K562 (cell line): ENCODE measurements around the gene CSNK1G1. TPM values are rescaled to one million over a fixed set of nuclear protein-coding genes. Genes with fewer than 3 reads are reported as not detected.

ENCODE experiments used
- C11orf30 ChIP-seq: fragments of 450-650 bp; IDR thresholded peaks from 2 replicates; pipeline ENCODE4 v1.6.1; 2016; ENCODE audit warnings: low read depth, mild to moderate bottlenecking
- CEBPB ChIP-seq: fragments of 450-650 bp; IDR thresholded peaks from 2 replicates; pipeline ENCODE4 v1.6.1; 2016; ENCODE audit warnings: missing genetic modification characterization, missing compliant biosample characterization
- CREM ChIP-seq: IDR thresholded peaks from 2 replicates; pipeline ENCODE4 v1.6.1; 2014; ENCODE audit warnings: antibody characterized with exemption, low read depth
- CSDE1 ChIP-seq, 2 experiments: fragments of 450-650 bp; IDR thresholded peaks; 2 replicates each; pipeline ENCODE4 v1.6.1; 2016; ENCODE audit warnings: mild to moderate bottlenecking in 1 of 2
- CXXC5 ChIP-seq: fragments of 250-450 bp; sonication (Bioruptor Pico); IDR thresholded peaks from 2 replicates; pipeline ENCODE4 v1.8.0; 2022; ENCODE audit warnings: inconsistent platforms, mild to moderate bottlenecking, moderate library complexity
- GABPA ChIP-seq: fragments of 200-800 bp; sonication (Bioruptor generic); conservative IDR thresholded peaks from 2 replicates; pipeline ENCODE4 v1.6.1; 2016; ENCODE audit warnings: low read depth, missing genetic modification characterization, missing compliant biosample characterization
- GTF2A2 ChIP-seq: IDR thresholded peaks from 2 replicates; pipeline ENCODE4 v1.6.1; 2016; ENCODE audit warnings: mild to moderate bottlenecking, missing genetic modification characterization, missing compliant biosample characterization
- KDM1A ChIP-seq, 2 experiments: fragments of 450-650 bp; IDR thresholded peaks; 2 replicates each; pipeline ENCODE4 v1.6.1; 2016; ENCODE audit warnings: mild to moderate bottlenecking in 2 of 2
- MCM5 ChIP-seq: fragments of 450-650 bp; IDR thresholded peaks from 2 replicates; pipeline ENCODE4 v1.6.1; 2016; ENCODE audit warnings: low read depth
- RHOXF2B ChIP-seq: fragments of 250-450 bp; sonication (Bioruptor Pico); conservative IDR thresholded peaks from 2 replicates; pipeline ENCODE4 v1.5.1; 2021
- TEAD4 ChIP-seq, 2 experiments: sonication (generic) in 1 of 2; formaldehyde crosslinking in 1 of 2; IDR thresholded peaks; 2 replicates each; pipeline versions ENCODE4 v1.6.1 to v1.8.0; 2012 to 2022; ENCODE audit warnings: borderline replicate concordance in 1 of 2, inconsistent platforms in 1 of 2, low read length in 1 of 2, mild to moderate bottlenecking in 1 of 2, missing genetic modification reagents in 1 of 2
- TOE1 ChIP-seq, 2 experiments: fragments of 450-650 bp in 1 of 2; sonication (generic) in 1 of 2; formaldehyde crosslinking in 1 of 2; IDR thresholded peaks; 2 replicates each; pipeline versions ENCODE4 v1.7.1 to v1.8.0; 2016 to 2022; ENCODE audit warnings: borderline replicate concordance in 2 of 2, mild to moderate bottlenecking in 2 of 2, antibody characterized with exemption in 1 of 2, inconsistent platforms in 1 of 2, low read depth in 1 of 2, missing genetic modification reagents in 1 of 2, moderate library complexity in 1 of 2
- ZBTB43 ChIP-seq: sonication (generic); formaldehyde crosslinking; IDR thresholded peaks from 2 replicates; pipeline ENCODE4 v1.8.0; 2023; ENCODE audit warnings: mild to moderate bottlenecking, missing genetic modification reagents
- ZC3H11A ChIP-seq: IDR thresholded peaks from 2 replicates; pipeline ENCODE4 v1.6.1; 2012; ENCODE audit warnings: low read depth, low read length, improper control_type of control experiment
- ZNF175 ChIP-seq: fragments of 200-800 bp; sonication (Bioruptor generic); IDR thresholded peaks from 2 replicates; pipeline ENCODE4 v1.6.1; 2016; ENCODE audit warnings: low read depth, mild to moderate bottlenecking, missing genetic modification characterization, missing compliant biosample characterization
- ZNF184 ChIP-seq: sonication (generic); formaldehyde crosslinking; IDR thresholded peaks from 2 replicates; pipeline ENCODE4 v1.5.0; 2020; ENCODE audit warnings: missing genetic modification reagents
- ZNF224 ChIP-seq: sonication (generic); formaldehyde crosslinking; IDR thresholded peaks from 2 replicates; pipeline ENCODE4 v1.8.0; 2022; ENCODE audit warnings: mild to moderate bottlenecking, missing genetic modification reagents
- ZNF778 ChIP-seq: fragments of 450-650 bp; formaldehyde crosslinking; IDR thresholded peaks from 2 replicates; pipeline ENCODE4 v1.4.0; 2020; ENCODE audit warnings: mild to moderate bottlenecking, moderate library complexity
- polyA plus RNA-seq, 8 experiments: library from polyadenylated mRNA; depleted of rRNA in 4 of 8; stranded (reverse) in 5 of 8; unstranded in 3 of 8; fragments of >200 nt; fragmentation: Nextera tagmentation in 2 of 8; fragmentation: Illumina TruSeq in 1 of 8; extraction: Ambion mirVana in 2 of 8; extraction: Trizol in 1 of 8; gene quantifications; 2 replicates each; pipeline versions ENCODE4 v1.2.1 to v1.2.3, GENCODE V29; 2011 to 2014; ENCODE audit warnings: inconsistent platforms in 1 of 8, missing spikeins in 1 of 8
- total RNA-seq, 7 experiments: library from RNA; depleted of rRNA in 6 of 7; stranded (reverse); fragments of >200 nt in 6 of 7; fragmentation: Illumina TruSeq in 2 of 7; extraction: Trizol in 2 of 7; gene quantifications; 2 replicates each; pipeline versions ENCODE4 v1.2.1 to v1.2.3, GENCODE V29; 2011 to 2021; ENCODE audit warnings: low replicate concordance in 1 of 7
- TF ChIP-seq, protein P1 (sequence below): fragments of 250-450 bp; sonication (Bioruptor Pico); IDR thresholded peaks from 2 replicates; pipeline ENCODE4 v1.4.0; 2020; ENCODE audit warnings: mild to moderate bottlenecking
- TF ChIP-seq, protein P2 (sequence below): fragments of 250-450 bp; sonication (Bioruptor Pico); IDR thresholded peaks from 2 replicates; pipeline ENCODE4 v1.5.0; 2021
- TF ChIP-seq, protein P3 (sequence below): fragments of 250-450 bp; sonication (Bioruptor Pico); IDR thresholded peaks from 2 replicates; pipeline ENCODE4 v1.5.1; 2021; ENCODE audit warnings: mild to moderate bottlenecking
- TF ChIP-seq, protein P4 (sequence below): fragments of 250-450 bp; sonication (Bioruptor Pico); IDR thresholded peaks from 2 replicates; pipeline ENCODE4 v1.8.0; 2021; ENCODE audit warnings: borderline replicate concordance, mild to moderate bottlenecking, moderate library complexity; ENCODE audit not compliant: poor library complexity, severe bottlenecking

Gene CSNK1G1
- total and polyA plus RNA-seq, 9 of the 15 experiments (the other 6 are each of a cell fraction or from before 2014, with no cell fraction given), result 4.5 to 18.5 (median 9.5) TPM

DNA sequence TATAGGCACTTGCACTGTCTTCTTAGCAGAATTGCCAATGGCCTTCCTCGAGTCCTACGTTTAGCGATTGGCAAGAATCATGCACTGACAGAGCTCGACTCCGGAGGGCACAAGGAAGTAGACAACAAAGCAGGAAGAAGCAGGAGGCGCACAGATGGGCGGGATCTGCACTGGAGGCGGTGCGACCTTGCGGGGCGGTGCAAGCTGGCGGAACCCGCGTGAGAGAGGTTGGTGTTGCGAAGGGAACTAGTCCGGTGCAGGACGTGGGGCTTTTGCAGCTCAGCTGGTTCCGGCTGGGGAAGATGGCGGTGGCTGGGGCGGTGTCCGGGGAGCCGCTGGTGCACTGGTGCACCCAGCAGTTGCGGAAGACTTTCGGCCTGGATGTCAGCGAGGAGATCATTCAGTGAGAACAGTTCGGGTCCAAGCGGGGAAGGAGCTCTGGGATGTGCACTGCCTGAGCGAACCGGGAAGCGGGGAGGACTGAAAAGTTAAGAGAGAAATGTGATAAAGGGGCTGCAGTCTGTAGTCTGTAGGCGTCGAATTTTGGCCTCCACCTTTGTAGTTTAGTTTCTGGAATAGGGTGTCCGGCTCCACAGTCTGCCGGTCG lies 31.7 kb upstream of the CSNK1G1 start, which contains the start of gene TRIP4 (continued):
- peak; percentile 97 for TF ChIP-seq ZC3H11A
- no peak; a peak in 1 of 4 replicates for TF ChIP-seq KDM1A (IDR thresholded peaks at IDR 0.05)
- TF ChIP-seq MCM5, result no peak
- peak; percentile 69; the same call in 1 of the 2 replicates for TF ChIP-seq GTF2A2
- TF ChIP-seq TEAD4 (IDR thresholded peaks at IDR 0.05; ENCODE audit: low read length), result peak; percentile 71
- TF ChIP-seq TEAD4 (CRISPR knock-in tag; IDR thresholded peaks at IDR 0.05; ENCODE audit: borderline replicate concordance), result no peak
- TF ChIP-seq ZBTB43 (CRISPR knock-in tag), result peak; percentile 87; the same call in 1 of the 2 replicates
- no peak for TF ChIP-seq ZNF778 (CRISPR knock-in tag)
- TF ChIP-seq, protein P1, sequence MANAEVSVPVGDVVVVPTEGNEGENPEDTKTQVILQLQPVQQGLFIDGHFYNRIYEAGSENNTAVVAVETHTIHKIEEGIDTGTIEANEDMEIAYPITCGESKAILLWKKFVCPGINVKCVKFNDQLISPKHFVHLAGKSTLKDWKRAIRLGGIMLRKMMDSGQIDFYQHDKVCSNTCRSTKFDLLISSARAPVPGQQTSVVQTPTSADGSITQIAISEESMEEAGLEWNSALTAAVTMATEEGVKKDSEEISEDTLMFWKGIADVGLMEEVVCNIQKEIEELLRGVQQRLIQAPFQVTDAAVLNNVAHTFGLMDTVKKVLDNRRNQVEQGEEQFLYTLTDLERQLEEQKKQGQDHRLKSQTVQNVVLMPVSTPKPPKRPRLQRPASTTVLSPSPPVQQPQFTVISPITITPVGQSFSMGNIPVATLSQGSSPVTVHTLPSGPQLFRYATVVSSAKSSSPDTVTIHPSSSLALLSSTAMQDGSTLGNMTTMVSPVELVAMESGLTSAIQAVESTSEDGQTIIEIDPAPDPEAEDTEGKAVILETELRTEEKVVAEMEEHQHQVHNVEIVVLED, result peak; percentile 70
- TF ChIP-seq TOE1 (IDR thresholded peaks at IDR 0.05; ENCODE audit: borderline replicate concordance), result peak; percentile 94
- peak; percentile 78; the same call in 1 of the 2 replicates for TF ChIP-seq TOE1 (CRISPR knock-in tag; IDR thresholded peaks at IDR 0.05; ENCODE audit: borderline replicate concordance, low read depth)
- TF ChIP-seq CEBPB (tag), result no peak
- no peak for TF ChIP-seq RHOXF2B (CRISPR knock-in tag)
- peak; percentile 99 for TF ChIP-seq C11orf30
- TF ChIP-seq ZNF184 (CRISPR knock-in tag), result no peak
- TF ChIP-seq CXXC5 (CRISPR knock-in tag), result peak; percentile 91
- TF ChIP-seq GABPA (tag), result peak; percentile 98
- TF ChIP-seq ZNF224, result peak; percentile 36; the same call in 1 of the 2 replicates
- TF ChIP-seq ZNF175, result no peak
- TF ChIP-seq, protein P2, sequence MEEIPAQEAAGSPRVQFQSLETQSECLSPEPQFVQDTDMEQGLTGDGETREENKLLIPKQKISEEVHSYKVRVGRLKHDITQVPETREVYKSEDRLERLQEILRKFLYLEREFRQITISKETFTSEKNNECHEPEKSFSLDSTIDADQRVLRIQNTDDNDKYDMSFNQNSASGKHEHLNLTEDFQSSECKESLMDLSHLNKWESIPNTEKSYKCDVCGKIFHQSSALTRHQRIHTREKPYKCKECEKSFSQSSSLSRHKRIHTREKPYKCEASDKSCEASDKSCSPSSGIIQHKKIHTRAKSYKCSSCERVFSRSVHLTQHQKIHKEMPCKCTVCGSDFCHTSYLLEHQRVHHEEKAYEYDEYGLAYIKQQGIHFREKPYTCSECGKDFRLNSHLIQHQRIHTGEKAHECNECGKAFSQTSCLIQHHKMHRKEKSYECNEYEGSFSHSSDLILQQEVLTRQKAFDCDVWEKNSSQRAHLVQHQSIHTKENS, result no peak
- TF ChIP-seq, protein P3, sequence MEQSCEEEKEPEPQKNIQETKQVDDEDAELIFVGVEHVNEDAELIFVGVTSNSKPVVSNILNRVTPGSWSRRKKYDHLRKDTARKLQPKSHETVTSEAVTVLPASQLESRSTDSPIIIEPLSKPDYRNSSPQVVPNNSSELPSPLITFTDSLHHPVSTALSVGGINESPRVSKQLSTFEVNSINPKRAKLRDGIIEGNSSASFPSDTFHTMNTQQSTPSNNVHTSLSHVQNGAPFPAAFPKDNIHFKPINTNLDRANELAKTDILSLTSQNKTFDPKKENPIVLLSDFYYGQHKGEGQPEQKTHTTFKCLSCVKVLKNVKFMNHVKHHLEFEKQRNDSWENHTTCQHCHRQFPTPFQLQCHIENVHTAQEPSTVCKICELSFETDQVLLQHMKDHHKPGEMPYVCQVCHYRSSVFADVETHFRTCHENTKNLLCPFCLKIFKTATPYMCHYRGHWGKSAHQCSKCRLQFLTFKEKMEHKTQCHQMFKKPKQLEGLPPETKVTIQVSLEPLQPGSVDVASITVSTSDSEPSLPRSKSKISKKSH (CRISPR knock-in tag), result no peak
- TF ChIP-seq CSDE1 (IDR thresholded peaks at IDR 0.05), result peak in 1 of 2 experiments; percentile 69; a peak in 1 of 4 replicates
- TF ChIP-seq, protein P4, sequence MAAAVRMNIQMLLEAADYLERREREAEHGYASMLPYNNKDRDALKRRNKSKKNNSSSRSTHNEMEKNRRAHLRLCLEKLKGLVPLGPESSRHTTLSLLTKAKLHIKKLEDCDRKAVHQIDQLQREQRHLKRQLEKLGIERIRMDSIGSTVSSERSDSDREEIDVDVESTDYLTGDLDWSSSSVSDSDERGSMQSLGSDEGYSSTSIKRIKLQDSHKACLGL, result peak; percentile 25
- peak; percentile 93 for TF ChIP-seq CREM
